Ureter (tissue), 1 donor: ENCODE results near the gene AMOTL2. TPM values are rescaled to one million over a fixed set of nuclear protein-coding genes. Genes with fewer than 3 reads are reported as not detected.
A peak's percentile ranks its signal among the peaks of the same experiment; 100 is the strongest.

Experiments
- DNase-seq: peaks from one replicate; pipeline ENCODE4 v3.0.0-alpha.2; 2020; ENCODE audit warnings: low spot score
- total RNA-seq: library from RNA; stranded (reverse); gene quantifications from one replicate; pipeline ENCODE4 v1.2.4, GENCODE V29; 2023
- donor health status: DM: yes; HTN: yes; CAD: no.

AMOTL2 gene
- total RNA-seq = 76.2 TPM

DNA sequence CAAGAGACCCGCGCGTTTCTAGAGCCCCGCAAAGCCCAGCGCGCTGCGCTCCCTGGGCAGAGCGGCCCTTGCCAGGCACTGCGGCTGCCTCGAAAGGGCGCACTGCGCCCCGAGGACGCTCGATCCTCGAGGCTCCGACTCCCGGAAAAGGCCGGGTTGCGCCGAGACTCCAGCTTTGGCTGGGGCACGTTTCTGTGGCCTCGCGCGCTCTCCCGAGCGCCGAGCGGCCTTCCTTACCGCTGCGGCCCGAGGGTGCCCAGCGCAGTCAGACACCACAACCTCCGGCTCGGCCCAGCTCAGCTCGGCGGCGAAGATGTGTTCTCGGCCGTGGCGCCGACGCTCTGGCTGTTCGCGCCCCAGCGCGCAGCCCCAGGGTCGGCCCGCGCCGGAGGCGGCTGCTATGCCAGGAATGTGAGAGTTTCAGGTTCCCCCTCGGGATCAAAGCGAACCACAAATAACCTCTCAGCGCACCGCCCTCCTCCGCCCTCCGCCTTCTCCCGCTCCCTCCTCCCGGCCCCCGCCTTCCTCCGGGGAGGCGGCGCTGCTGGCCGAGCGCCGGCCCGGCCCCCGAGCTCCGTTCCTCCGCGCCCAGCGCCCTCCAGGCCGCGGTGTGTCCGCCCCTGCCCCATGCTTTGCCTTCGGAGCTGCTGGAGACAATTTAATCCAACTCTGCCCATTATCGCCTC, at the start of gene AMOTL2:
AMOTL2 (minus strand) TSS at position 343 of the 686 bp plus-strand sequence. CDS start 3,014 bp downstream, outside the sequence.
- DNase-seq = peak; percentile 91

DNA sequence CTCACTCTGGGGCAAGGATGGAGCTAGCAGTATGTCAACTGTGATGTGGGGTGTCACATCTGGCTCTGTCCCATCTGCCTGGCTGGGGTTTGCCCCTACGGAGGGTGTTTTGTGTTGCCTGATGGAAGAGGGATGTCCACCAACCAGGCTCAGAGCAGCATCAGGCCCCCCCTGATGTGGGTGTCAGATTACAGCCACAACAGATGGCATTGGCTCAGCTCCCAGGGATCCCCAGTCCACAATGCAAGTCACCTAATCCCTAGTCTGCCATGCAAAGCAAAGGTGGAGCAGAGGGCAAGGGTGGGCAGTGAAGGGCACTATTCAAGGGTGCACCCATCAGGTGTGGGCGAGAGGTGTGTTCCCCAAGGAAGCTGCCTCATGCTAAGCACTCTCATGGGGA, 48.9 kb upstream of the AMOTL2 start:
- no peak for DNase-seq

DNA sequence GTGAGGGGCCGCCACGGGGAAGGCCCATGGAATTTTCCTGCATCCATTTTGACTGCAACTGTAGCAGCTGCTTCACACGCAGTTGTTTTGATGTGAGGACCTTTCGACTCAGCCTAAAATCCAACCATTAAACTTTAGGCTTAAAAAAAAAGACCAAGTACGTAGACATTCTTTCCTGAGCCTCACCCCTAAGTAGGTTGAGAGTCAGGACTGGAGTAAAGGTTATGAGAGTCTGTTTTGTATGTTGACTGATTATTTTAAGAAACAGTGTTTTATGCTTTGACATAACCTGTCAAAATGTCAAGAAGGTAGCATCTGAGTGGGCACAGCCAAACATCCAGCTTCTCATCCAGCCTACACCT, 45.7 kb upstream of the AMOTL2 start:
- DNase-seq = no peak

DNA sequence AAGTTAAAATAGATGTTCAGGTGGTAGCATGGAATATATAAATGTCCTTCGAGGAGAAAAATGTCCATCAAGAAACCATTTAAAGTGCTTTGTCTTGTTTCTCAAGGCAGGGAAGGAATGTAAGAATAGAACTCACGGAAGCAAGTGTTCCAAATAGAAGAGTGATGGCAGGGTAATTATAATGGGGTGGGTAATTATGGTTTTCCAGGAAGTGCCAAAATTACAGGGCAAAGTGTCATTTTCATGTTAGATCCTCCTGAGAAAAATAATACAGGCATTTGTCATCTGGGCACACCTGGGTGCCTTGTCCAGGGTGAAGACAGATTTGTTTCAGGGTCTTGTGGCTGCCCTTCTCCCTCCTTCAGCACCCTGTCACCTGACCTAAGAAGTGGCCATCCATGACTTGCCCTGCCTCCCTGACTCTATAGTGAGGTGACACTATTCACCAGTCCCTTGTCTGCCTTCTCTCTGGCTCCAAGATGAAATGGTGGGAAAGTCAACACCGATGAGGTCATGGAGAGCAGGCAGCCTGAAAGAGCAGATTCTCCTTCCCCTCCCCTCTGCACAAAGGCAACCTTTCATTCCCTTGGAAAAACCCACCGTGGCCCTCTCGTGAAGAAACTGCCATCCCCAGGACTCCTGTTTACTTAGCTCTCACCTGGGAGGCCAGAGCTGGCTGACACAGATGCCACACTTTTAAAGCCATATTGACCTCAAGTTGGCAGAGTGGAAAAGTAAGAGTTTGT, 45.1 kb upstream of the AMOTL2 start:
- no peak for DNase-seq

DNA sequence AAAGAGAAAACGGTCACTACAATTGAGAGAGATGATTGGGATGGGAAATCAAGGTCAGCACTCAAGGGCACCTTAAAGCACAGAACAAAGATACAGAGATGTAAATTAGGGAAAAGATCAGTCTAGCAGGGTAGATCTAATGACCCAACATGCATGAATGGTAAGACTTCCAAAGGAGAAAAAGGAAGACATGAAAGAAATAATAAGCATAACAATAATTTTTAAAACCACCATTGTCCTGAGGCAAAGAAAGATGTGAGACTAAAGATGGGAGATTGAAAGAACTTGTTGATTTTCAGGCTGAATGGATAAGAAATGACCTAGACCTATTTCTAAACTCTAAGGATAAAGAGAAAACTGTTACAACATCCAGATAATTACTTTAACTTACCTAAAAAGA, 34.8 kb upstream of the AMOTL2 start:
- no peak for DNase-seq

DNA sequence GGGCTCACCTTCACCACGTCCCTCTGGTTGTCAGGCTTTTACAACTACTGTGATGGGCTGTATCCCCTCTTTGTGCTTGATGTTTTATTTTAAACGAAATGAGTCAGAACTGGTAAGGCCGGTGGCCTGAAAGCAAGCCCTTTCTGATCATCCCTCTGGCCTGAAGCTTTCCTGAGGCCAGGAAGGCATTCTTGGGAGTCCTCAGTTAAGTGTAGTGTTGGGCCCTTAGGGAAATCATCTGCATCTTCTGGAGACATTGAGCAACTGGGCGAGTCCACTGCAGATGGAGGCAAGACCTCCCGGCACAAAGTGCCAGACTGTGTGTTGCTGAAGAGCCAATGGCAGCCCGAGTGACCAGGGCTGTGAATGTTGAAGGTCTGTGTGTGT, 33.0 kb upstream of the AMOTL2 start:
- DNase-seq = no peak

- DNase-seq = no peak
These were observed 32.3 kb upstream of the AMOTL2 start for GRCh38 chr3:134406331-134407238.

GRCh38 chr3:134404366-134404885, 30.2 kb upstream of the AMOTL2 start:
- no peak for DNase-seq

DNA sequence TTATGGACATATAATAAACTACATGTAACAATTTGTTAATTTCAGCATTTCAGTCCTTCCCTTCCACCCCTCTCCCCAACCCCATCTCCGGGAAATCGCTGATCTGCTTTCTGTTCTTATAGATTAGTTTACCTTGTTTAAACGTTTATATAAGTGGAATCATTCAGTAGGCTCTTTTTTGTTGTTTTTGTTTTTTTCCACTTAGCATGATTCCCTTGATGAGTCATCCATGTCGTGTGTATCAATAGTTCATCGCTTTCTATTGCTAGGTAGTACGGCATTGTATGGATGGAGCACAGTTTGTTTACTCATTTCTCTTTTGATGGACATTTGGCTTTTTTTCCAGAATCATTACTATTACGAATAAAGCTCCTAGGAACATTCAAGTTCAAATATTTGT, 23.5 kb upstream of the AMOTL2 start:
- DNase-seq = no peak

DNA sequence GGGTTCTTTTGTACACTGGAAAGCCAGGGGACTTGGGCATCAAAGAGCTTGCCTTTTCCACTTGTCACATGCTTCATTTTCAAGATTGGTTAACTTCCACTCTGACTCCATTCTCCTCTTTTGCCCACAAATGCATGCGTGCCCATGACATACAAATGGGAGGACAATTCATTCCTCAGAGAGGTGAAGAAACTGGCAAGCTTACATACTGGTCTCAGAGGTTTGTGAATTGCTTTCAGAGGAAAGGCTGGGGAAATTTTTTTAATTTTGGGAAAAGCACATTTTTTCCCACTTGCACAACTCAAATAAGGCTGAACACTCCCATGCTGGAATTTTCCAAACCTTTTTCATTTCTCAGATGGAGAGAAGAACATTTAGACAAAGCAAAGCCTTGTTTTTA, 20.9 kb upstream of the AMOTL2 start:
- no peak for DNase-seq

- no peak for DNase-seq
These were observed 20.1 kb upstream of the AMOTL2 start for GRCh38 chr3:134394380-134394779.

GRCh38 chr3:134393074-134393473, 18.8 kb upstream of the AMOTL2 start:
- DNase-seq = no peak

- no peak for DNase-seq
These were observed 18.2 kb upstream of the AMOTL2 start for GRCh38 chr3:134392336-134392983.

DNA sequence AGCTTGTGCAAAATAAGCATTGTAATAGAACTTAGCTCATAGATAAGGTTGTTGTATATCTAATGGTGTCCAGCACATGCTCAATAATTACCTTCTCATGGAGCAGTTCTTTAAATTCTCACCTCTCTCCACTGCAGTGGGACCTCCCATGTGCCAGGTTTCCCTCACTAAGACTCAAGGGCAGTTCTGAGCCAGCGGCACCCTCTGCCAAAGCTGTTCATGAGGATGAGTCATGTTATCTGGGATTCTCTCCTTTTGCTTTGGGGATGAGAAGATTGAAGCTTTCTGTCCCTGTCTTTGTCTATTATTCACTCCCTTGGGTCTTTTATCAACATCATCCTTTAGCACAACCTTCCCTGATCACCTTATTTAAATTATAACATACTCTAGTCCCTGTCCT, 15.6 kb upstream of the AMOTL2 start:
- no peak for DNase-seq

DNA sequence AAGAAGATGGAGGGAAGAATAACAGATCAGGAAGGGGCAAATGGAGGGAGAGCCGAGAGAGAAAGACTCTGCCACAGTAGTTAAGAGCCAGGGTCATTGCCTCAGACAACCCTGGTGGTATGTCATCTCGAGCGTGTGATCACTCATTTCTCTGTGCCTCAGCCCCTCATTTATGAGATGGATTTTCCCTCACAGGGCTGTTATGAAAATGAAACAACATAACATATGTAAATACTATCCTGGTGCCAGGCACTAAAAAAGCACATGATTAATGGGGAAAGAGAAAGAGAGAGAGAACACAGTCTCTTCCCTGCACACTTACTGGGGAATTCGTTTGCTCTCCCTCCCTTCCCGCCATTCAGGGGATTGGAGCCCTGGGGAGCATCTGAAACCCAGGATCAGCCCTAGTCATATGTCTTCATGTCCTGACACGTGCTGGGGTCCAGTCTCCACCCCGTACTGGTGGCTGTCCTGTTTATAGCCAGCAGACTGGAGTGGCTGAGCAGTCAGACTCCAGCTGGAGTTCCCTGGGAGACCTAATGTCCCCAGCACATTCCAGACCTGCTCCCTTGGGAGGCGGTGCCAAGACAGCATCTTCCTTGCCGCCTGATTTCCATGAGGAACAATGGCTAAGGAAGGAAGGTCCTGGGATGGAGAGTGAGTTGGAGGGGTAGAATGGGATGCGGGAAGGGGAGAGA, 14.7 kb upstream of the AMOTL2 start:
- DNase-seq = no peak

DNA sequence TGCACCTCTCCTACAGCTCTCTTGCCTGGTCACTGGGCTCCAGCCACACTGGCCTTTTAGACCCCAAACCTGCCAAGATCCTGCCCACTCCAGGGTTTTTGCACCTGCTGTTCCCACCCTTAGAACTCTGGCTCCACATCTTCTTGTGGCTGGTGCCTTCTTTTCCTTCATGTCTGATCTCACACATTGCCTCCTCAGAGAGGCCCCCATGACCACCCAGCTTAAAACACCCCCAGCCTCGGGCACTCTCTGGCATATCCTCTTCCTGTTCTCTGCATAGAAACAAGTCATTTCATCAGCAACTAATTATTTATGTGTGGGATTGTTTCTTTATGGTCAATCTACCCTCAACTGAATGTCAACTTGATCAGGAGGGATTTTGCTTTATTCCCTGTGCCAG, 14.0 kb upstream of the AMOTL2 start:
- no peak for DNase-seq

DNA sequence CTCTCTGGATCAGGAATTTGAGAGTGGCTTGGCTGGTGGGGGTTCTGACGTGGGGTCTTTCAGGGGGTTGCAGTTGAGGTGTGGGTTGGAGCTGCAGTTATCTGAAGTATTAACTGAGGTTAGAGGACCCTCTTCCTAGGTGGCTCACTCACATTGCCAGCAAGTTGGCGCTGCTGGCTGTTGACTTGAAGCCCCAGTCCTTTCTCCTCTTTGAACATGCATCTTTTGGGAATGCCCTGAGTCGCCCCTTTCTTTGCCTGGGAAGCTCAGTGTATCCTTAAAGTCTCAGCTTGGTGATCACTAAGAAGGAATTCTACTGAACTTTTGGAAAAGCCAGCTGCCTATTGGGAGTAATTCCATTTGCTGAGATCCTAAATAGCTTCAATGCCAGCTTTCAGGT, 13.0 kb upstream of the AMOTL2 start:
- no peak for DNase-seq

DNA sequence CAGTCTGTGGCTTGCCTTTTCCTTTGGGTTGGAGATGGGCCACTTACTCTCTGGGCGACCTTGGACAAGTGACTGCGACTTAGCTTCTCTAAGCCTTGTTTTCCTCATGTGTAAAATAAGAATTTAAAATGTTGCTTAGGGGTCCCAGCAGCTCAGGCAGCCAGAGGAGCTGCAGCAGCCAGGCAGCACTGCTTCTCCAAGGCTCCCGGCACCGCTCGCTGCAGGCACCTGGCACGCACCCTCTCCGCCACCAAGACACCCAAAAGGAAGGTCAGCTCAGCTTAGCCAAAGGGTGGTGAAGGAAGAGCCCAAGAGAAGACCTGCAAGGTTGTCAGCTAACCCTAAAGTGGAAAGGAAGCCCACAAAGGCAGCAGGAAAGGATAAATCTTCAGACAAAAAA, 10.7 kb upstream of the AMOTL2 start:
- no peak for DNase-seq

DNA sequence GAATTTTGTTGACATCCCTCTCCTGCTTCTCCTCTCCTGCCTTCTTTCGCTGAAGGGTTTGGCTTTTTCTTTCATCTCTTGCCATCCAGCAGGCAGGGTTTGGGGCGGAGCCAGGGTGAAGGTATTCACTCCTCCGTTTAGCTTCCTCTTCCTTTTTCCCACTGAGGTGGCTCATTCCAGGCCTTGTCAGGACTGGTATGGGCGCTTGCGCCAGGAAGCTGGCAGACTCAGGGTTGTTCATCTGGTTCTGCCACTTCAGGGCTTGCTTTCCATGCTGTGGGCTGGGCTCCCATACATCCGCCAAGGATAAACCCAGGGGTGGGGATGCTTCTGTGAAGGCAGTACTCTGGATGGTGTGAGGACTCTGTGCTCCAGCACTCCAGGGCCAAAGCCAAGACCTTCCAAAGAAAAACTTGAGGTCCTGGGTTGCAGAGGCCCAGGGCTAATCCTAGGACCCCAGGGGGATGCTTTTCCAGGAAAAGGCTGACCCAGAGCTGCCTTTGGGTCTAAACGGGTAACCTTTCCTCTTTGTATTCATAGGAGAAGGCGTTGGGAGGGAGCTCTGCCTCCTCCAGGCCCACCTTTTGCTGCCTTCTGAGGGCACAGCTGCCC, 7.7 kb upstream of the AMOTL2 start:
- peak; percentile 88 for DNase-seq

GRCh38 chr3:134381076-134381475, 6.8 kb upstream of the AMOTL2 start:
- DNase-seq = no peak

DNA sequence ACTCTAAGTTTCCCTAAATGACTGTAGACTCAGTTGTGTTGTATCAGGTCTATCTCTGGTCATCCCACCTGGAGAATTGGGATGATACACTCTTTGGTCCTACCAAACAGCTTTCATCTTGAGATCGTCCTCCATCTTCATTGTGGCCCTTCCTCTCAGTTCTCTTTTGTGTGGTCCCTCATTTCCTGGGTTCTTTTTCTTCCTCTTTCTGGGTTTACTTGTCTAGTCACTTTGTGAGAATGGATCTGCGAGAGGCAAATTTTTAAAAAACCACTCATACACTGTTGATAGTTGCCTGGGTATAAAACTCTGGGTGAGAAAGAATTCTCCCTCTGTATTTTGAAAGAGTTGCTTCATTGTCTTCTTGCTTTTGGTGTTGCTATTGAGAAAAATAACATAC, 6.0 kb upstream of the AMOTL2 start:
- DNase-seq = no peak
